ENCODE data around the gene CDK14. TPM values are rescaled to one million over a fixed set of nuclear protein-coding genes. Genes with fewer than 3 reads are reported as not detected.

The CDK14 gene
- total and polyA plus RNA-seq, 5 donors from 2014 or later, result 0.58 to 4.0 (median 2.3) TPM

- no peaks in the 10 kb centered on the region for H3K27me3 ChIP-seq (ENCODE audit: control insufficient read depth, insufficient read depth, low read length)
- no peak for ATAC-seq (ENCODE audit: low read depth in 2 of 2)
- no peak for DNase-seq
Measured at GRCh38 chr7:90980545-90980944, 384.4 kb downstream of the CDK14 start.

GRCh38 chr7:90982228-90982627 is 386.1 kb downstream of the CDK14 start:
- H3K4me3 Mint-ChIP-seq, result no peak overlapping the region
- H3K9me3 ChIP-seq (ENCODE audit: control insufficient read depth in 2 of 2, low read length in 2 of 2), result no peaks in the 10 kb centered on the region
- H3K4me1 Mint-ChIP-seq, result no peaks in the 10 kb centered on the region
- no peaks in the 10 kb centered on the region for H3K36me3 Mint-ChIP-seq
- DNase-seq (no peak), ATAC-seq (ENCODE audit: low read depth in 2 of 2) (no peak)
- no peaks in the 10 kb centered on the region for H3K36me3 ChIP-seq (ENCODE audit: control insufficient read depth, insufficient read depth, low read length)
- H3K4me1 ChIP-seq (ENCODE audit: control insufficient read depth, insufficient read depth, low read length, poor library complexity, severe bottlenecking), result no peaks in the 10 kb centered on the region
- H3K27ac ChIP-seq (ENCODE audit: insufficient read depth, low read length, poor library complexity, severe bottlenecking), result no peak overlapping the region
- H3K27me3 ChIP-seq (ENCODE audit: control insufficient read depth, insufficient read depth, low read length), result no peaks in the 10 kb centered on the region
- no peak overlapping the region for H3K27ac Mint-ChIP-seq
- H3K27me3 Mint-ChIP-seq, result no peaks in the 10 kb centered on the region
- no peak overlapping the region for H3K4me3 ChIP-seq (ENCODE audit: low read depth, low read length)
- peaks cover 0 to 16% (median 3%) of the 10 kb centered on the region in 7 donors for H3K9me3 Mint-ChIP-seq

More at GRCh38 chr7:90980545-90980944, 384.4 kb downstream of the CDK14 start:
- no peak overlapping the region for H3K4me3 Mint-ChIP-seq
- Histone ChIP-seq H3K36me3 (ENCODE audit: control insufficient read depth, insufficient read depth, low read length) (no peaks in the 10 kb centered on the region), H3K27ac (ENCODE audit: insufficient read depth, low read length, poor library complexity, severe bottlenecking) (no peak overlapping the region), H3K4me1 (ENCODE audit: control insufficient read depth, insufficient read depth, low read length, poor library complexity, severe bottlenecking) (no peaks in the 10 kb centered on the region), H3K9me3 (ENCODE audit: control insufficient read depth in 2 of 2, low read length in 2 of 2) (no peaks in the 10 kb centered on the region), H3K4me3 (ENCODE audit: low read depth, low read length) (no peak overlapping the region)
- H3K27me3 Mint-ChIP-seq, result no peaks in the 10 kb centered on the region
- H3K36me3 Mint-ChIP-seq, result peaks cover 3% of the 10 kb centered on the region
- H3K9me3 Mint-ChIP-seq, result peaks cover 0 to 26% (median 8%) of the 10 kb centered on the region in 7 donors
- no peak overlapping the region for H3K27ac Mint-ChIP-seq
- no peaks in the 10 kb centered on the region for H3K4me1 Mint-ChIP-seq

- Mint-ChIP-seq H3K27me3 (no peaks in the 10 kb centered on the region), H3K4me3 (no peak overlapping the region), H3K27ac (no peak overlapping the region), H3K4me1 (no peaks in the 10 kb centered on the region), H3K36me3 (no peaks in the 10 kb centered on the region), H3K9me3 (peaks cover 0 to 16% (median 1%) of the 10 kb centered on the region in 7 donors)
- Histone ChIP-seq H3K27ac (ENCODE audit: insufficient read depth, low read length, poor library complexity, severe bottlenecking) (no peak overlapping the region), H3K9me3 (ENCODE audit: control insufficient read depth in 2 of 2, low read length in 2 of 2) (no peaks in the 10 kb centered on the region), H3K4me1 (ENCODE audit: control insufficient read depth, insufficient read depth, low read length, poor library complexity, severe bottlenecking) (no peaks in the 10 kb centered on the region), H3K27me3 (ENCODE audit: control insufficient read depth, insufficient read depth, low read length) (no peaks in the 10 kb centered on the region), H3K4me3 (ENCODE audit: low read depth, low read length) (no peak overlapping the region), H3K36me3 (ENCODE audit: control insufficient read depth, insufficient read depth, low read length) (no peaks in the 10 kb centered on the region)
- DNase-seq (no peak), ATAC-seq (ENCODE audit: low read depth in 2 of 2) (no peak)
Measured at GRCh38 chr7:90984692-90985091, 388.6 kb downstream of the CDK14 start.

GRCh38 chr7:90988516-90988915 is 392.4 kb downstream of the CDK14 start:
- ATAC-seq (ENCODE audit: low read depth in 2 of 2) (no peak), DNase-seq (no peak)
- H3K27me3 Mint-ChIP-seq, result no peaks in the 10 kb centered on the region
- Histone ChIP-seq H3K4me1 (ENCODE audit: control insufficient read depth, insufficient read depth, low read length, poor library complexity, severe bottlenecking) (no peaks in the 10 kb centered on the region), H3K9me3 (ENCODE audit: control insufficient read depth in 2 of 2, low read length in 2 of 2) (no peaks in the 10 kb centered on the region), H3K27me3 (ENCODE audit: control insufficient read depth, insufficient read depth, low read length) (no peaks in the 10 kb centered on the region), H3K27ac (ENCODE audit: insufficient read depth, low read length, poor library complexity, severe bottlenecking) (no peak overlapping the region), H3K4me3 (ENCODE audit: low read depth, low read length) (no peak overlapping the region), H3K36me3 (ENCODE audit: control insufficient read depth, insufficient read depth, low read length) (no peaks in the 10 kb centered on the region)
- H3K4me1 Mint-ChIP-seq, result no peaks in the 10 kb centered on the region
- no peaks in the 10 kb centered on the region for H3K36me3 Mint-ChIP-seq
- peaks cover 0 to 5% (median 0%) of the 10 kb centered on the region in 7 donors for H3K9me3 Mint-ChIP-seq
- H3K4me3 Mint-ChIP-seq, result no peak overlapping the region
- no peak overlapping the region for H3K27ac Mint-ChIP-seq

- peaks cover 0 to 5% (median 0%) of the 10 kb centered on the region in 7 donors for H3K9me3 Mint-ChIP-seq
- ATAC-seq (ENCODE audit: low read depth in 2 of 2) (no peak), DNase-seq (no peak)
- no peak overlapping the region for H3K4me3 ChIP-seq (ENCODE audit: low read depth, low read length)
- H3K4me3 Mint-ChIP-seq, result no peak overlapping the region
- no peaks in the 10 kb centered on the region for H3K9me3 ChIP-seq (ENCODE audit: control insufficient read depth in 2 of 2, low read length in 2 of 2)
- no peaks in the 10 kb centered on the region for H3K4me1 ChIP-seq (ENCODE audit: control insufficient read depth, insufficient read depth, low read length, poor library complexity, severe bottlenecking)
- H3K27ac Mint-ChIP-seq, result no peak overlapping the region
- no peaks in the 10 kb centered on the region for H3K4me1 Mint-ChIP-seq
- no peak overlapping the region for H3K27ac ChIP-seq (ENCODE audit: insufficient read depth, low read length, poor library complexity, severe bottlenecking)
- no peaks in the 10 kb centered on the region for H3K27me3 Mint-ChIP-seq
- H3K36me3 Mint-ChIP-seq, result no peaks in the 10 kb centered on the region
- H3K27me3 ChIP-seq (ENCODE audit: control insufficient read depth, insufficient read depth, low read length), result no peaks in the 10 kb centered on the region
- no peaks in the 10 kb centered on the region for H3K36me3 ChIP-seq (ENCODE audit: control insufficient read depth, insufficient read depth, low read length)
Measured at GRCh38 chr7:90988996-90989765, 393.1 kb downstream of the CDK14 start.

- Histone ChIP-seq H3K36me3 (ENCODE audit: control insufficient read depth, insufficient read depth, low read length) (no peaks in the 10 kb centered on the region), H3K4me1 (ENCODE audit: control insufficient read depth, insufficient read depth, low read length, poor library complexity, severe bottlenecking) (no peaks in the 10 kb centered on the region), H3K27me3 (ENCODE audit: control insufficient read depth, insufficient read depth, low read length) (no peaks in the 10 kb centered on the region), H3K27ac (ENCODE audit: insufficient read depth, low read length, poor library complexity, severe bottlenecking) (no peak overlapping the region), H3K9me3 (ENCODE audit: control insufficient read depth in 2 of 2, low read length in 2 of 2) (no peaks in the 10 kb centered on the region), H3K4me3 (ENCODE audit: low read depth, low read length) (no peak overlapping the region)
- H3K9me3 Mint-ChIP-seq, result peaks cover 0 to 5% (median 0%) of the 10 kb centered on the region in 7 donors
- H3K4me1 Mint-ChIP-seq, result no peaks in the 10 kb centered on the region
- no peaks in the 10 kb centered on the region for H3K27me3 Mint-ChIP-seq
- no peaks in the 10 kb centered on the region for H3K36me3 Mint-ChIP-seq
- no peak overlapping the region for H3K4me3 Mint-ChIP-seq
- DNase-seq (no peak), ATAC-seq (ENCODE audit: low read depth in 2 of 2) (no peak)
- H3K27ac Mint-ChIP-seq, result no peak overlapping the region
Measured at GRCh38 chr7:90994121-90994520, 398.0 kb downstream of the CDK14 start.

- H3K4me3 ChIP-seq (ENCODE audit: low read depth, low read length), result no peak overlapping the region
- DNase-seq, result no peak
- no peak for ATAC-seq (ENCODE audit: low read depth in 2 of 2)
- no peaks in the 10 kb centered on the region for H3K36me3 Mint-ChIP-seq
- no peak overlapping the region for H3K27ac Mint-ChIP-seq
- no peaks in the 10 kb centered on the region for H3K27me3 Mint-ChIP-seq
- H3K4me3 Mint-ChIP-seq, result no peak overlapping the region
- no peak overlapping the region for H3K27ac ChIP-seq (ENCODE audit: insufficient read depth, low read length, poor library complexity, severe bottlenecking)
- H3K36me3 ChIP-seq (ENCODE audit: control insufficient read depth, insufficient read depth, low read length), result no peaks in the 10 kb centered on the region
- no peaks in the 10 kb centered on the region for H3K4me1 ChIP-seq (ENCODE audit: control insufficient read depth, insufficient read depth, low read length, poor library complexity, severe bottlenecking)
- H3K4me1 Mint-ChIP-seq, result no peaks in the 10 kb centered on the region
- peaks cover 0 to 5% (median 0%) of the 10 kb centered on the region in 7 donors for H3K9me3 Mint-ChIP-seq
- H3K27me3 ChIP-seq (ENCODE audit: control insufficient read depth, insufficient read depth, low read length), result no peaks in the 10 kb centered on the region
- no peaks in the 10 kb centered on the region for H3K9me3 ChIP-seq (ENCODE audit: control insufficient read depth in 2 of 2, low read length in 2 of 2)
Measured at GRCh38 chr7:90994601-90995000, 398.5 kb downstream of the CDK14 start.

- no peaks in the 10 kb centered on the region for H3K4me1 Mint-ChIP-seq
- Histone ChIP-seq H3K9me3 (ENCODE audit: control insufficient read depth in 2 of 2, low read length in 2 of 2) (no peaks in the 10 kb centered on the region), H3K27ac (ENCODE audit: insufficient read depth, low read length, poor library complexity, severe bottlenecking) (no peak overlapping the region), H3K4me3 (ENCODE audit: low read depth, low read length) (no peak overlapping the region), H3K27me3 (ENCODE audit: control insufficient read depth, insufficient read depth, low read length) (no peaks in the 10 kb centered on the region), H3K4me1 (ENCODE audit: control insufficient read depth, insufficient read depth, low read length, poor library complexity, severe bottlenecking) (no peaks in the 10 kb centered on the region), H3K36me3 (ENCODE audit: control insufficient read depth, insufficient read depth, low read length) (no peaks in the 10 kb centered on the region)
- H3K27me3 Mint-ChIP-seq, result no peaks in the 10 kb centered on the region
- H3K9me3 Mint-ChIP-seq, result peaks cover 0 to 5% (median 0%) of the 10 kb centered on the region in 7 donors
- no peak for ATAC-seq (ENCODE audit: low read depth in 2 of 2)
- no peak overlapping the region for H3K4me3 Mint-ChIP-seq
- DNase-seq, result no peak
- H3K27ac Mint-ChIP-seq, result no peak overlapping the region
- no peaks in the 10 kb centered on the region for H3K36me3 Mint-ChIP-seq
Measured at GRCh38 chr7:90995996-90996395, 399.9 kb downstream of the CDK14 start.
